Endothelial cell of umbilical vein (primary cell): ENCODE measurements around the gene ZRANB1. TPM values are rescaled to one million over a fixed set of nuclear protein-coding genes. Genes with fewer than 3 reads are reported as not detected.

Experiments
- BruUV-seq: library from RNA; stranded (reverse); fragments of 400-500 nt; replicated peaks from 2 replicates; lab custom pipeline; 2021; lab: Mats Ljungman, UMichigan
- CTCF ChIA-PET: fragments of 300-600, 350-600 bp; sonication (Branson Sonifier 250); formaldehyde crosslinking; loops from one replicate; lab custom pipeline; 2021; ENCODE audit warnings: antibody characterized with exemption, inconsistent platforms; lab: Charles Lee
- POLR2A ChIA-PET: fragments of 300-600, 350-600 bp; sonication (Branson Sonifier 250); formaldehyde crosslinking; loops from one replicate; lab custom pipeline; 2021; ENCODE audit warnings: antibody characterized with exemption, inconsistent platforms; lab: Charles Lee
- DNase-seq: peaks from one replicate; pipeline ENCODE4 v3.0.0-alpha.2; 2011; ENCODE audit warnings: low read depth, low spot score
- FAIRE-seq: peaks from 2 replicates; lab custom pipeline; 2011; peaks lifted over from hg19 to GRCh38; lab: Jason Lieb, UNC
- H2AFZ ChIP-seq: 2 replicates; pipeline ENCODE4 v1.6.0; 2012; ENCODE audit warnings: low read depth, low read length, control low read depth, inconsistent platforms
- H3K27ac ChIP-seq: 2 replicates; pipeline ENCODE4 v1.5.1; 2011; ENCODE audit warnings: low read depth, mild to moderate bottlenecking, control low read depth, low read length, moderate library complexity; ENCODE audit not compliant: insufficient read depth
- H3K27me3 ChIP-seq, 2 experiments: 2 replicates each; pipeline versions ENCODE4 v1.6.0 to v1.6.1; 2011; ENCODE audit warnings: low read length in 2 of 2, mixed read lengths in 1 of 2; ENCODE audit not compliant: control insufficient read depth in 2 of 2, insufficient read depth in 2 of 2
- H3K36me3 ChIP-seq, 2 experiments: 2 replicates in 1 of 2; 3 replicates in 1 of 2; pipeline ENCODE4 v1.5.1; 2011; ENCODE audit warnings: low read length in 2 of 2, mild to moderate bottlenecking in 1 of 2, moderate library complexity in 1 of 2; ENCODE audit not compliant: control insufficient read depth in 2 of 2, insufficient read depth in 2 of 2; ENCODE audit errors: extremely low read depth in 1 of 2
- H3K4me1 ChIP-seq: 3 replicates; pipeline ENCODE4 v1.5.1; 2011; ENCODE audit warnings: mild to moderate bottlenecking, low read length; ENCODE audit not compliant: control insufficient read depth, insufficient read depth; ENCODE audit errors: extremely low read depth
- H3K4me2 ChIP-seq: 2 replicates; pipeline ENCODE4 v1.6.1; 2011; ENCODE audit warnings: low read length, control low read depth, mixed read lengths; ENCODE audit not compliant: insufficient read depth
- H3K4me3 ChIP-seq, 3 experiments: fragments of 200-600 bp in 1 of 3; sonication (generic), shearing (Covaris generic) in 1 of 3; replicated peaks in 1 of 3; 2 replicates each; pipeline ENCODE4 v1.5.1; 2011 to 2016; ENCODE audit warnings: control low read depth in 3 of 3, low read length in 3 of 3, mild to moderate bottlenecking in 2 of 3, inconsistent platforms in 1 of 3, low read depth in 1 of 3, moderate library complexity in 1 of 3; ENCODE audit not compliant: insufficient read depth in 1 of 3
- H3K79me2 ChIP-seq: 2 replicates; pipeline ENCODE4 v1.6.0; 2012; ENCODE audit warnings: low read length, inconsistent platforms; ENCODE audit not compliant: control insufficient read depth, insufficient read depth
- H3K9ac ChIP-seq: replicated peaks from 2 replicates; pipeline ENCODE3; 2011; ENCODE audit warnings: low read length, control low read depth; ENCODE audit not compliant: insufficient read depth; ENCODE audit errors: extremely low read depth
- H3K9me1 ChIP-seq: replicated peaks from 3 replicates; pipeline ENCODE4 v1.6.0; 2011; ENCODE audit warnings: mild to moderate bottlenecking, low read length; ENCODE audit not compliant: control insufficient read depth, insufficient read depth; ENCODE audit errors: extremely low read depth
- H3K9me3 ChIP-seq: replicated peaks from 2 replicates; pipeline ENCODE4 v1.5.1; 2012; ENCODE audit warnings: low read length, inconsistent platforms; ENCODE audit not compliant: control insufficient read depth, insufficient read depth
- H4K20me1 ChIP-seq: replicated peaks from 2 replicates; pipeline ENCODE3; 2011; ENCODE audit warnings: mild to moderate bottlenecking, low read length; ENCODE audit not compliant: control insufficient read depth, insufficient read depth; ENCODE audit errors: extremely low read depth
- EZH2 ChIP-seq: IDR thresholded peaks from 2 replicates; pipeline ENCODE4 v1.6.1; 2012; ENCODE audit warnings: borderline replicate concordance, low read depth, mild to moderate bottlenecking, moderate library complexity, low read length, inconsistent platforms; ENCODE audit not compliant: severe bottlenecking
- FOS ChIP-seq: IDR thresholded peaks from 2 replicates; pipeline ENCODE4 v1.6.1; 2011; ENCODE audit warnings: mild to moderate bottlenecking, low read length, moderate library complexity, borderline replicate concordance; ENCODE audit not compliant: insufficient read depth
- GATA2 ChIP-seq: IDR thresholded peaks from 2 replicates; pipeline ENCODE4 v1.7.0; 2011; ENCODE audit warnings: low read depth, mild to moderate bottlenecking, moderate library complexity, mixed read lengths, low read length; ENCODE audit not compliant: insufficient read length, insufficient read depth
- JUN ChIP-seq: IDR thresholded peaks from 2 replicates; pipeline ENCODE4 v1.6.1; 2011; ENCODE audit warnings: borderline replicate concordance, low read depth; ENCODE audit not compliant: insufficient read length, insufficient read depth
- MYC ChIP-seq: IDR thresholded peaks from one replicate; pipeline ENCODE4 v1.6.1; 2011; ENCODE audit warnings: mild to moderate bottlenecking, low read depth, low read length
- POLR2A ChIP-seq: IDR thresholded peaks from 2 replicates; pipeline ENCODE4 v1.6.1; 2012; ENCODE audit warnings: low read depth, mild to moderate bottlenecking, control low read depth, low read length
- POLR2AphosphoS5 ChIP-seq: IDR thresholded peaks from 2 replicates; pipeline ENCODE4 v1.6.1; 2012; ENCODE audit warnings: low read depth, mild to moderate bottlenecking, control low read depth, low read length, moderate library complexity; ENCODE audit not compliant: insufficient read depth
- dilution Hi-C: fragments of 300-500 bp; cut with MboI; formaldehyde crosslinking; loops from one replicate; pipeline ENCODE4 v1.15.0; 2019; ENCODE audit warnings: low sequenced_read_pairs; ENCODE audit not compliant: extremely low pct_ligation_motif_present
- intact Hi-C: fragments of 100-400 bp; cut with micrococcal nuclease; formaldehyde crosslinking; loops from one replicate; pipeline ENCODE4 v1.10.0; 2022
- polyA plus RNA-seq, 4 experiments: library from polyadenylated mRNA; depleted of rRNA in 3 of 4; stranded (reverse) in 3 of 4; unstranded in 1 of 4; fragments of >200 nt; gene quantifications; 2 replicates each; pipeline versions ENCODE4 v1.2.1 to v1.2.3, GENCODE V29; 2011 to 2012; ENCODE audit warnings: missing spikeins in 1 of 4
- total RNA-seq: library from RNA; stranded (reverse); gene quantifications from 2 replicates; pipeline ENCODE4 v1.2.3, GENCODE V29; 2021
- TF ChIP-seq, protein P1 (sequence below): IDR thresholded peaks from 2 replicates; pipeline ENCODE4 v1.6.1; 2011; ENCODE audit not compliant: insufficient read depth, insufficient read length
- TF ChIP-seq, protein P2 (sequence below), 2 donors: IDR thresholded peaks; 1 replicate in 1 of 2; 2 replicates in 1 of 2; pipeline ENCODE4 v1.5.1; 2011; ENCODE audit warnings: low read length in 2 of 2, mild to moderate bottlenecking in 2 of 2, moderate library complexity in 2 of 2, control low read depth in 1 of 2, inconsistent platforms in 1 of 2, low read depth in 1 of 2; ENCODE audit not compliant: insufficient read depth in 1 of 2; ENCODE audit errors: extremely low read depth in 1 of 2

The ZRANB1 gene
- total and polyA plus RNA-seq, 2 donors (not counting 3 experiments of a cell fraction or from before 2014, with no cell fraction given), result 6.2 to 17.7 TPM

GRCh38 chr10:124966008-124966407, 24.1 kb downstream of the ZRANB1 start:
- H3K4me1 ChIP-seq, result no peaks in the 10 kb centered on the region
- dilution Hi-C loops (no loop called here), intact Hi-C loops (no loop called here)
- no peaks in the 10 kb centered on the region for H3K9me3 ChIP-seq
- H3K36me3 ChIP-seq, result peaks cover 2 to 12% of the 10 kb centered on the region in 2 experiments
- ChIA-PET CTCF (interaction anchor here (2.0 kb wide), 1 partner anchor 10 kb away, joined by 6 read pairs; no protein-coding TSS in a partner anchor), POLR2A (no interaction called here)
- no TSS peak for BruUV-seq
- no peaks in the 10 kb centered on the region for H3K9me1 ChIP-seq
- peaks cover 20% of the 10 kb centered on the region for H3K79me2 ChIP-seq
- DNase-seq (no peak), FAIRE-seq (no peak)
- no peak overlapping the region for H3K27ac ChIP-seq
- TF ChIP-seq JUN (no peak), POLR2AphosphoS5 (no peak), GATA2 (no peak), FOS (no peak), EZH2 (no peak), POLR2A (no peak), MYC (no peak)
- TF ChIP-seq, protein P1, sequence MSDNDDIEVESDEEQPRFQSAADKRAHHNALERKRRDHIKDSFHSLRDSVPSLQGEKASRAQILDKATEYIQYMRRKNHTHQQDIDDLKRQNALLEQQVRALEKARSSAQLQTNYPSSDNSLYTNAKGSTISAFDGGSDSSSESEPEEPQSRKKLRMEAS, result no peak
- TF ChIP-seq, protein P2, sequence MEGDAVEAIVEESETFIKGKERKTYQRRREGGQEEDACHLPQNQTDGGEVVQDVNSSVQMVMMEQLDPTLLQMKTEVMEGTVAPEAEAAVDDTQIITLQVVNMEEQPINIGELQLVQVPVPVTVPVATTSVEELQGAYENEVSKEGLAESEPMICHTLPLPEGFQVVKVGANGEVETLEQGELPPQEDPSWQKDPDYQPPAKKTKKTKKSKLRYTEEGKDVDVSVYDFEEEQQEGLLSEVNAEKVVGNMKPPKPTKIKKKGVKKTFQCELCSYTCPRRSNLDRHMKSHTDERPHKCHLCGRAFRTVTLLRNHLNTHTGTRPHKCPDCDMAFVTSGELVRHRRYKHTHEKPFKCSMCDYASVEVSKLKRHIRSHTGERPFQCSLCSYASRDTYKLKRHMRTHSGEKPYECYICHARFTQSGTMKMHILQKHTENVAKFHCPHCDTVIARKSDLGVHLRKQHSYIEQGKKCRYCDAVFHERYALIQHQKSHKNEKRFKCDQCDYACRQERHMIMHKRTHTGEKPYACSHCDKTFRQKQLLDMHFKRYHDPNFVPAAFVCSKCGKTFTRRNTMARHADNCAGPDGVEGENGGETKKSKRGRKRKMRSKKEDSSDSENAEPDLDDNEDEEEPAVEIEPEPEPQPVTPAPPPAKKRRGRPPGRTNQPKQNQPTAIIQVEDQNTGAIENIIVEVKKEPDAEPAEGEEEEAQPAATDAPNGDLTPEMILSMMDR (IDR thresholded peaks at IDR 0.05; ENCODE audit: extremely low read depth in 1 of 2, insufficient read depth in 1 of 2, low read depth in 1 of 2, low read length in 2 of 2), result no peak
- H3K4me2 ChIP-seq, result no peak overlapping the region
- no peaks in the 10 kb centered on the region for H3K27me3 ChIP-seq
- no peak overlapping the region for H3K4me3 ChIP-seq
- peaks cover 7% of the 10 kb centered on the region for H4K20me1 ChIP-seq
- H2AFZ ChIP-seq, result no peak overlapping the region
- H3K9ac ChIP-seq, result no peak overlapping the region
